Right renal cortex interstitium (tissue), 3 donors: ENCODE results near the gene ZBTB11. TPM values are rescaled to one million over a fixed set of nuclear protein-coding genes. Genes with fewer than 3 reads are reported as not detected.
"Not testable (repeated sequence)": the region's sequence is repeated elsewhere in the genome, so short reads cannot be mapped to it uniquely, and the experiment has no call there.

Source experiments
- DNase-seq, 3 donors: peaks; one replicate each; pipeline ENCODE4 v3.0.0-alpha.2; 2013; ENCODE audit warnings: low read depth in 3 of 3, low spot score in 2 of 3
- polyA plus RNA-seq, 3 donors: library from polyadenylated mRNA; unstranded; fragments of 120-200 nt; gene quantifications; one replicate each; pipeline ENCODE4 v1.2.1, GENCODE V29; 2013; ENCODE audit not compliant: insufficient read length in 3 of 3

The ZBTB11 gene
- polyA plus RNA-seq, 3 donors: 22.1 to 25.0 (median 22.2) TPM

DNA sequence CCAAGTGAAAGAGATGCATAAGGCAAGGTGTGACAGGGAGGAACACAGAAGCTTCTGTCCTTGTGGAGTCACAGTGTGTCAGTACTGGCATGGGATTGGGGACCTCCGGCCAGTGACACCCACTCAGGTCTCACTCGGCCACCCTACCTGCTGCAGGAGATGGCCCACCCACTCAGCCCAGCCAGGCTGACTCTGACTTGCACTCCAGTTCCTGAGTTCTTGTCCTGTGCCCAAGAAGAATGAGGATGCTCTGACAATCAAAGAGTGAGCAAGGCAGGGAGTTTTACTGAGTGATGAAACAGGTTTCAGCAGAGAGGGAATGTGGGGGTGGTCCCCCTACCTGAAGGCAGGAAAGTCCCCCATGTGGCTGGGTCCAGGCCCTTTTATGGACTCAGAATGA is 52.1 kb downstream of the ZBTB11 start:
- DNase-seq: no peak

- DNase-seq: no peak
Measured at GRCh38 chr3:101623656-101624055, 53.3 kb downstream of the ZBTB11 start.

GRCh38 chr3:101619734-101620133 is 57.2 kb downstream of the ZBTB11 start:
- DNase-seq: no peak

DNA sequence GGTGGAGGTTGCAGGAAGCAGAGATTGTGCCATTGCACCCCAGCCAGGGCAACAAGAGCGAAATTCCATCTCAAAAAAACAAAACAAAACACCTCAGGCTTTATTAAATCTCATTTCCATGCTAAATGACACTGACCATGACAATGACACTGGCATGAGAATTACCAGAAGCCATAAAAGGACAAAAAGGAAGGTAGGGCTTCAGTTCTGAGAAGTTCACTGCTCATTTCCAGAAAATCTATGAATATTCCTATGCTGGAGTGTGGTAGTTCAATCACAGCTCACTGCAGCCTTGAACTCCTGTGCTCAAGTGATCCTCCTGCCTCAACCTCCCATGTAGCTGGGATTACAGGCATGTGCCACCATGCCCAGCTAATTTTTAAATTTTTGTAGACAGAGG is 58.2 kb downstream of the ZBTB11 start:
- DNase-seq: no peak

- DNase-seq: no peak
Measured at GRCh38 chr3:101617478-101617877, 59.5 kb downstream of the ZBTB11 start.

- DNase-seq: no peak
Measured at GRCh38 chr3:101615525-101615924, 61.4 kb downstream of the ZBTB11 start.

DNA sequence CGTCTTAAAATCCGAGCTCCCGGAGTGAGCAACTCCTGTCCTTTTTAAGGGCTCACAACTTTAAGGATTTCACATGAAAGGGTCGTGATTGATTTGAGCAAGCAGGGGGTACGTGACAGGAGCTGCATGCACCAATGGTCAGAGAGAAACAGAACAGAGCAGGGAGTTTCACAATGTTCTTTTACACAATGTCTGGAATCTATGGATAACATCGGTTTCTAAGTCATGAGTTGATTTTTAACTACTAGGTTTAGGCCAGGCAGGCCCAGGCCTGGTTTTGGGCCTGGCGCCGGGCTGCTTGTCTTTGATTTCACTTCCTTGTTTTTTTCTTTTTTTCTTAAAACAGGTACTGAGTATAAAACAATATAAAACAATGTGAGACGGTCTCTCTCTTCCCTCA is 63.9 kb downstream of the ZBTB11 start:
- not testable (repeated sequence) for DNase-seq

DNA sequence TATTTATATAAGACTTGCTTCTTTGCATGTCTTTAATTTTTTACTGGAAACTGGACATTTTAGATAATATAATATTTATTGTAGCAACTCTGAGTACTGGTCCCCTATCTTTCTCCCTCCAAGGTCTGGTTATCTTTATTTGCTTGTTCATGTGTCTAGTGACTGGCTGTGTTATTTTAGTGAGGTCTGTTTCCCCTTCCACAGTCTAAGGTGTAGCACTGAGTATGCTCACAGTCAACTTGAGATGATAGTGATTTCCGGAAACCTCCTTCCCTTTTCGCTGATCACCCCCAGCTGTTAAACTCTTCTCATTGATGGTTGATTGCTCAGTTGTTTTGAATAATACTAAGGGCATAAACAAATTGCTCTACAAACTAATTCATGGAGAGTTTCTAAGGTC is 65.9 kb downstream of the ZBTB11 start:
- DNase-seq: no peak

GRCh38 chr3:101605398-101605797 is 71.5 kb downstream of the ZBTB11 start:
- not testable (repeated sequence) for DNase-seq

DNA sequence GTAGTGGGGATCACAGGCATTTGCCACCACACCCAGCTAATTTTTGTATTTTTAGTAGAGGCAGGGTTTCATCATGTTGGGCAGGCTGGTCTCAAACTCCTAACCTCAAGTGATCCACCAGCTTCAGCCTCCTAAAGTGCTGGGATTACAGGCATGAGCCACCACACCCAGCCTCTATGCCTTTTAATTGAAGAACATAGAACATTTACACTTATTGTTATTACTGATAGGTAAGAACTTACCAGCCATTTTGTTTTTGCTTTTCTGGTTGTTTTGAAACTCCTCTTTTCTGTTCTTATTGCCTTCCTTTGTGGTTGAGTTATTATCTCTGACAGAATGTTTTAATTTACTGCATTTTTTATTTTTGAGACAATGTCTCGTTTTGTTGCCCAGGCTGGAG is 73.7 kb downstream of the ZBTB11 start:
- DNase-seq: no peak

GRCh38 chr3:101602731-101603130 is 74.2 kb downstream of the ZBTB11 start:
- no peak for DNase-seq

Other genes with a start within 250 kb of the ZBTB11 start
- gene SENP7, start 163.9 kb downstream of the ZBTB11 start, polyA plus RNA-seq: 10 to 100 TPM; 61.6 to 83.6 (median 79.8) TPM
- 10 to 100 TPM; 38.7 to 44.5 (median 38.9) TPM for gene TRMT10C, start 115.3 kb downstream of the ZBTB11 start, polyA plus RNA-seq
- 100 to 1,000 TPM; 201 to 231 (median 227) TPM for gene PCNP, start 103.0 kb downstream of the ZBTB11 start, polyA plus RNA-seq
- 1,000 to 10,000 TPM; 1,608 to 1,752 (median 1,649) TPM for gene RPL24, start 9.6 kb upstream of the ZBTB11 start, polyA plus RNA-seq
- 10 to 100 TPM; 13.9 to 15.5 (median 14.4) TPM for gene CEP97, start 47.5 kb upstream of the ZBTB11 start, polyA plus RNA-seq
- gene NXPE3, start 102.1 kb upstream of the ZBTB11 start, polyA plus RNA-seq: 1 to 10 TPM; 6.7 to 8.2 (median 6.8) TPM
- 10 to 100 TPM in 1 of 3 donors, 1 to 10 TPM in 2; 5.1 to 10.2 (median 6.3) TPM for gene NFKBIZ, start 172.4 kb upstream of the ZBTB11 start, polyA plus RNA-seq